IMR-90 (cell line): ENCODE measurements around the gene ARMS2. TPM values are rescaled to one million over a fixed set of nuclear protein-coding genes. Genes with fewer than 3 reads are reported as not detected.

Experiments
- ATAC-seq: fragments of 200-7000 bp; cut with Tn5 transposase; 2 replicates; pipeline ENCODE4 v1.9.1; 2020; ENCODE audit warnings: low read depth, mild to moderate bottlenecking, moderate library complexity
- BruUV-seq: library from RNA; stranded (reverse); fragments of 400-500 nt; replicated peaks from 2 replicates; lab custom pipeline; 2021; lab: Mats Ljungman, UMichigan
- CTCF ChIA-PET: fragments of 300-600 bp; formaldehyde crosslinking; extraction: SDS; loops from one replicate; lab custom pipeline; 2021; ENCODE audit warnings: antibody characterized with exemption; lab: Yijun Ruan, JAX
- POLR2A ChIA-PET: fragments of 300-600 bp; sonication (Branson Sonifier 250); formaldehyde crosslinking; loops from one replicate; lab custom pipeline; 2022; ENCODE audit warnings: antibody characterized with exemption; ENCODE audit not compliant: unreplicated experiment; lab: Charles Lee
- DNase-seq: peaks from one replicate; pipeline ENCODE4 v3.0.0; 2013
- H2AFZ ChIP-seq: replicated peaks from 2 replicates; pipeline ENCODE3; 2013; ENCODE audit warnings: low read length, mild to moderate bottlenecking; ENCODE audit not compliant: poor library complexity
- H2AK5ac ChIP-seq: 2 replicates; pipeline ENCODE4 v1.6.1; 2013; ENCODE audit warnings: low read depth, low read length, inconsistent platforms
- H2AK9ac ChIP-seq: replicated peaks from 2 replicates; pipeline ENCODE3; 2013; ENCODE audit warnings: mild to moderate bottlenecking, low read depth, low read length, moderate library complexity; ENCODE audit not compliant: poor library complexity
- H2BK120ac ChIP-seq: 2 replicates; pipeline ENCODE4 v1.6.1; 2013; ENCODE audit warnings: low read depth, low read length, inconsistent platforms
- H2BK15ac ChIP-seq: 3 replicates; pipeline ENCODE4 v1.6.1; 2013; ENCODE audit warnings: low read depth, low read length, inconsistent platforms
- H2BK20ac ChIP-seq: 2 replicates; pipeline ENCODE4 v1.6.1; 2013; ENCODE audit warnings: low read depth, mild to moderate bottlenecking, inconsistent platforms, low read length, moderate library complexity
- H2BK5ac ChIP-seq: 2 replicates; pipeline ENCODE4 v1.6.1; 2013; ENCODE audit warnings: mild to moderate bottlenecking, low read depth, low read length, inconsistent platforms; ENCODE audit not compliant: poor library complexity, severe bottlenecking
- H3K14ac ChIP-seq: replicated peaks from 2 replicates; pipeline ENCODE4 v1.6.1; 2013; ENCODE audit warnings: low read depth, low read length, inconsistent platforms
- H3K18ac ChIP-seq: 2 replicates; pipeline ENCODE4 v1.6.1; 2013; ENCODE audit warnings: low read depth, low read length, control low read depth
- H3K23ac ChIP-seq: 2 replicates; pipeline ENCODE4 v1.6.1; 2013; ENCODE audit warnings: low read depth, low read length, inconsistent platforms
- H3K27ac ChIP-seq: 2 replicates; pipeline ENCODE4 v1.5.1; 2013; ENCODE audit warnings: mild to moderate bottlenecking, control low read depth, low read length; ENCODE audit not compliant: insufficient read depth
- H3K27me3 ChIP-seq: 2 replicates; pipeline ENCODE4 v1.6.1; 2013; ENCODE audit warnings: low read length; ENCODE audit not compliant: control insufficient read depth, insufficient read depth
- H3K36me3 ChIP-seq: 2 replicates; pipeline ENCODE4 v1.6.1; 2013; ENCODE audit warnings: low read length, mixed read lengths; ENCODE audit not compliant: control insufficient read depth, insufficient read depth
- H3K4ac ChIP-seq: 2 replicates; pipeline ENCODE4 v1.6.1; 2013; ENCODE audit warnings: low read depth, low read length, inconsistent platforms
- H3K4me1 ChIP-seq: 2 replicates; pipeline ENCODE4 v1.6.1; 2013; ENCODE audit warnings: low read length, mixed read lengths; ENCODE audit not compliant: control insufficient read depth, insufficient read depth
- H3K4me2 ChIP-seq: 2 replicates; pipeline ENCODE4 v1.6.1; 2013; ENCODE audit warnings: low read depth, mild to moderate bottlenecking, control low read depth, low read length, moderate library complexity
- H3K4me3 ChIP-seq: 2 replicates; pipeline ENCODE4 v1.5.1; 2013; ENCODE audit warnings: low read depth, mild to moderate bottlenecking, control low read depth, low read length, moderate library complexity; ENCODE audit not compliant: insufficient read depth
- H3K56ac ChIP-seq: 2 replicates; pipeline ENCODE4 v1.6.1; 2013; ENCODE audit warnings: low read length, inconsistent platforms; ENCODE audit not compliant: insufficient read depth; ENCODE audit errors: extremely low read depth
- H3K79me1 ChIP-seq, 2 experiments: 2 replicates each; pipeline ENCODE4 v1.6.1; 2013; ENCODE audit warnings: low read length in 2 of 2, inconsistent platforms in 1 of 2, low read depth in 1 of 2
- H3K9ac ChIP-seq: 2 replicates; pipeline ENCODE4 v1.6.1; 2013; ENCODE audit warnings: low read depth, low read length, control low read depth
- H3K9me1 ChIP-seq: 2 replicates; pipeline ENCODE4 v1.6.1; 2013; ENCODE audit warnings: low read length, inconsistent platforms; ENCODE audit not compliant: insufficient read depth
- H3K9me3 ChIP-seq: 2 replicates; pipeline ENCODE4 v1.6.1; 2013; ENCODE audit warnings: low read length; ENCODE audit not compliant: control insufficient read depth, insufficient read depth
- H4K20me1 ChIP-seq: 2 replicates; pipeline ENCODE4 v1.6.1; 2013; ENCODE audit warnings: low read length, inconsistent platforms; ENCODE audit not compliant: insufficient read depth
- H4K5ac ChIP-seq: 2 replicates; pipeline ENCODE4 v1.6.1; 2013; ENCODE audit warnings: mild to moderate bottlenecking, low read depth, low read length, control low read depth
- H4K8ac ChIP-seq, 2 experiments: 2 replicates each; pipeline ENCODE4 v1.6.1; 2013; ENCODE audit warnings: low read depth in 2 of 2, low read length in 2 of 2, control low read depth in 1 of 2, inconsistent platforms in 1 of 2
- H4K91ac ChIP-seq: 2 replicates; pipeline ENCODE4 v1.6.1; 2013; ENCODE audit warnings: low read depth, low read length, inconsistent platforms; ENCODE audit not compliant: insufficient read depth
- ELK1 ChIP-seq: fragments of 150-350 bp; IDR thresholded peaks from 2 replicates; pipeline ENCODE4 v1.6.1; 2016; ENCODE audit warnings: low read depth, mild to moderate bottlenecking, low read length, moderate library complexity, borderline replicate concordance
- MAZ ChIP-seq: IDR thresholded peaks from 2 replicates; pipeline ENCODE4 v1.6.1; 2012; ENCODE audit warnings: low read depth, mild to moderate bottlenecking, low read length, improper control_type of control experiment, moderate library complexity, borderline replicate concordance
- POLR2A ChIP-seq: IDR thresholded peaks from 2 replicates; pipeline ENCODE4 v1.6.1; 2012; ENCODE audit warnings: mild to moderate bottlenecking, low read depth, low read length
- RFX5 ChIP-seq: IDR thresholded peaks from 2 replicates; pipeline ENCODE4 v1.8.0; 2012; ENCODE audit warnings: low read depth, mild to moderate bottlenecking, low read length, moderate library complexity
- whole genome bisulfite sequencing, 2 experiments: methylation state at CpG; one replicate each; pipeline versions ENCODE4 v1.1.5 to v1.1.7; 2013; ENCODE audit warnings: missing lambda C conversion rate in 2 of 2; ENCODE audit not compliant: insufficient read length in 1 of 2; ENCODE audit errors: extremely low coverage in 2 of 2; 5-methylcytosine and 5-hydroxymethylcytosine counted together
- dilution Hi-C: fragments of 300-500 bp; cut with HindIII; formaldehyde crosslinking; loops from one replicate; pipeline ENCODE4 v1.14.3; 2018; ENCODE audit warnings: low sequenced_read_pairs; ENCODE audit not compliant: unreplicated experiment
- in situ Hi-C: fragments of 300-500 bp; cut with MboI; formaldehyde crosslinking; loops from 3 replicates; pipeline ENCODE4 v1.14.3; 2019; ENCODE audit warnings: low sequenced_read_pairs, inconsistent platforms, mixed read lengths
- intact Hi-C: fragments of 100-400 bp; cut with micrococcal nuclease; formaldehyde crosslinking; loops from 2 replicates; pipeline ENCODE4 v1.10.0; 2022
- polyA plus RNA-seq, 3 experiments: library from polyadenylated mRNA; depleted of rRNA; stranded (reverse); fragments of >200 nt; gene quantifications; 2 replicates each; pipeline ENCODE4 v1.2.3, GENCODE V29; 2012; ENCODE audit warnings: low replicate concordance in 1 of 3
- total RNA-seq: library from RNA; depleted of rRNA; stranded (reverse); fragments of >200 nt; gene quantifications from 2 replicates; pipeline ENCODE4 v1.2.3, GENCODE V29; 2012

ARMS2 gene
- total and polyA plus RNA-seq, 2 of the 4 experiments (the other 2 are of a cell fraction) = not detected

- H3K27ac ChIP-seq = peak overlapping the region; percentile 20; the same call in 1 of the 2 replicates
- H3K56ac ChIP-seq = no peak overlapping the region
- no peak overlapping the region for H2AK5ac ChIP-seq
- peaks cover 9% of the 10 kb centered on the region for H3K9me1 ChIP-seq
- no peak overlapping the region for H2BK20ac ChIP-seq
- intact Hi-C loops = no loop called here
- H2BK120ac ChIP-seq = no peak overlapping the region
- TF ChIP-seq POLR2A (no peak), MAZ (no peak), RFX5 (no peak), ELK1 (no peak)
- H4K8ac ChIP-seq = no peak overlapping the region
- H2BK5ac ChIP-seq = no peak overlapping the region
- no peak for DNase-seq
- peak overlapping the region; percentile 73 for H2AFZ ChIP-seq
- no peak overlapping the region; the same call in 1 of the 2 replicates for H3K18ac ChIP-seq
- no peak overlapping the region for H4K5ac ChIP-seq
- ChIA-PET POLR2A (no interaction called here), CTCF (interaction anchor here (0.6 to 2.2 kb wide), 2 partner anchors 31 to 90 kb away, joined by 5 to 6 read pairs; no protein-coding TSS in a partner anchor)
- no peaks in the 10 kb centered on the region; the same call in 1 of the 2 replicates for H4K20me1 ChIP-seq
- in situ Hi-C loops = no loop called here
- H3K23ac ChIP-seq = peak overlapping the region; percentile 35; the same call in 1 of the 2 replicates
- H3K9me3 ChIP-seq = no peaks in the 10 kb centered on the region
- no peak overlapping the region for H3K14ac ChIP-seq
- dilution Hi-C loops = no loop called here
- no peaks in the 10 kb centered on the region for H3K27me3 ChIP-seq
- no peak overlapping the region for H3K9ac ChIP-seq
- no peak overlapping the region for H2AK9ac ChIP-seq
- peak overlapping the region; percentile 4; the same call in 1 of the 2 replicates for H3K4me2 ChIP-seq
- H2BK15ac ChIP-seq = no peak overlapping the region
- BruUV-seq = no TSS peak
- H3K4me3 ChIP-seq = no peak overlapping the region
- no peaks in the 10 kb centered on the region for H3K36me3 ChIP-seq
- no peak for ATAC-seq
- peaks cover 6 to 24% of the 10 kb centered on the region in 2 experiments for H3K79me1 ChIP-seq
- peak overlapping the region; percentile 9; the same call in 1 of the 2 replicates for H3K4ac ChIP-seq
- WGBS, 2 experiments = 40% methylated on average over 2 of the region's 12 CpGs; no CpG with 5 or more reads in 1 of the 2 experiments
- H4K91ac ChIP-seq = no peak overlapping the region
- H3K4me1 ChIP-seq = peaks cover 19% of the 10 kb centered on the region
Observed at GRCh38 chr10:122475100-122475499, 20.6 kb downstream of the ARMS2 start.
